Raji (cell line): ENCODE data around the gene CPEB4.

ENCODE experiments used
- POLR2A ChIP-seq: IDR thresholded peaks from 2 replicates; pipeline ENCODE4 v1.6.1; 2011; ENCODE audit warnings: low read depth, low read length, control low read depth; ENCODE audit not compliant: insufficient read depth

The CPEB4 gene

DNA sequence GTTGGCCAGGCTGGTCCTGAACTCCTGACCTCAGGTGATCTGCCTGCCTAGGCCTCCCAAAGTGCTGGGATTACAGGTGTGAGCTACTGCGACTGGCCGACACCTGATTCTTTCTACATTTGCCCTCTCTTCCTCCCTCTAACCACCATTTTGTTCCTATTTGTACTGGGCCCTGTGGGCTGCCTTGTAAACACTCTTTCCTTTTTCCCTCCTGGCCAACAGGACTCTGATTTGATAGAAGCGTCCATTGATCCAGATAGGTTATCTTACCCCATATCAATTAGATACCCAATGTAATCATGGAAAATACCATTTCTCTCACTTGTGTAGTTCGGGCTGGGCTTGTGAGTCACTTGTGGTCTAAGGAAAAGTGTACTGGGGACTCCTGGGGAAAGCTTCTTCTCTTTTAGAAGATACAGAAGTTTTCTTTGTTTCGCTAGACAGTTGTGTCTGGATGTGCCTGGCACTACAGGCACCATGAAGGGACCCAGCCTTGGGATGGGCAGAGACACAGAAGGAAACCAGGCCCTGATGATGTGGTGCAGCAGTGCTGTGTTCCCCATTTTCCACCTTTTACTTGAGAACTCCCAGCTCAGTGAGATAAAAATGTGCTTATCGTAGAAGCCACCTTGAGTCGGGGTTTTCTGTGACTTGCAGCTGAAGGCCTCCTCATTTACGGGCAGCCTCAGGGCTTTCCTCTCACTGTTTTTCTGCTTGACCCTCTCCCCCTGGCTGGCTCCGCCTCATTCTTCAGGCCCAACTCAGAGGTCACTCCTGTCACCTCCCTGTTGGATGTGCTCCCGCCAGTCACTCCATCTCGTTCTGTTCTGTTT is 32.8 kb upstream of the CPEB4 start:
- TF ChIP-seq POLR2A: no peak

DNA sequence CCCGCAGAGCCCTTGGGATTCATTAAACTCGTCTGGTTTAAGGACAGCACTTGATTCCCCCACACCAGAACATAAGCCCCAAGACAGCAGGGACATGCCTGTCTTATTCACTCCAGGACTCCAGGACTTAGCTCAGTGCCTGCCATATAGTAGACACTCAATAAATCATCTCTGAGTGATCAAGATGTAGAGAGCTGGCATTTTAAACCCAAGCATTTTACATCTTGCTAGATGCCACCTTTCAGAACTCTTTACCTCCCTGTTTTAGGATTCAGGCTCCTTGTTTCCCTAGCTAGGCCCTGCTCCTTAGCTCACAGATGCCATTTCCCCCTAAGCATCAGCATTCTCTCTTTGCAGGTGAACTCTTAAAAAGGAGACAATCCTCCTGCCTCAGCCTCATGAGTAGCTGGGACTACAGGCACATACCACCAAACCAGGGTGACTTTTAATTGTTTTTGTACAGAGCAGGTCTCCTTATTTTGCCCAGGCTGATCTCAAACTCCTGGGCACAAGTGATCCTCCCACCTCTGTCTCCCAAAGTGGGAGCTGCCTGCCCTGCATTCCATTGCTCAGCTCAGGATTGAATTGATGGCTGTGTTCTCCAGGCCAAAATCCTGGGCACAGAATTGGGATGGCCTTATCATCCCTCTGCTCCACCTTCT is 32.0 kb upstream of the CPEB4 start:
- no peak for TF ChIP-seq POLR2A

- no peak for TF ChIP-seq POLR2A
Observed at GRCh38 chr5:173857234-173857633, 30.9 kb upstream of the CPEB4 start.

GRCh38 chr5:173858021-173858669 is 30.0 kb upstream of the CPEB4 start:
- TF ChIP-seq POLR2A: no peak

- no peak for TF ChIP-seq POLR2A
Observed at GRCh38 chr5:173858670-173859407, 29.3 kb upstream of the CPEB4 start.

DNA sequence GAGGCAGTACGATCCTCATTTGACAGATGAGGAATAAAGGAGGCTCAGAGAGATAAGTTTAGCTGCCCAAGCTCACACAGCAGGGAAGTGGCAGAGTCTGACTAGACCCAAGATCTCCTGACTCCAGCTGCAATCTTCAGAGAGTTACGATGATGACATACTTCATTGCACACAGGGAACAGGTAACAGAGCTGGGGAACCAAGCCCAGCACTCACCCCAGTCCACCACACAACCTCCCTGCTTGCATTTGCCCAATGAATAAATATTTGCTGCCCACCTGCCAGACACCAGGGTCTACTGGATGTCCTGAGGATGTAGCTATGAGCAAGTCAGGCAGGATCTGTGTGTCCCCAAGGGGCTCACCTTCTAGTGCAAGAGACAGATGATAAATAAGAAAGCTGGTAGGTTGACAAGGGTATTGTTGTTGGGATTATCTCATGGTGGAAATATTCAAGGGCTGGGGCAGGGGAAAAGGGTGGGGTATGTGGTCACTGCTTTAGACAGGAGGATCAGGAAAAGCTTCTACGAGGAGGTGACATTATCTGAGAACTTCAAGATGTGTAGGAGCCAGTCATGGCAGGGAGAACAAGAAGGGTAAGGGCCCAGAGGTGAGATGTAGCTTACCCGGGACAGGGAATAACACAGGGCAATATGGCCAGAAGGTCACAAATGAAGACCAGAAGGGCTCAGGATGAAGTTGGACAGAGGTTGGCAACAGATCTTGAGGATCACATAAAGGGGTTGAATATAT is 28.6 kb upstream of the CPEB4 start:
- no peak for TF ChIP-seq POLR2A

DNA sequence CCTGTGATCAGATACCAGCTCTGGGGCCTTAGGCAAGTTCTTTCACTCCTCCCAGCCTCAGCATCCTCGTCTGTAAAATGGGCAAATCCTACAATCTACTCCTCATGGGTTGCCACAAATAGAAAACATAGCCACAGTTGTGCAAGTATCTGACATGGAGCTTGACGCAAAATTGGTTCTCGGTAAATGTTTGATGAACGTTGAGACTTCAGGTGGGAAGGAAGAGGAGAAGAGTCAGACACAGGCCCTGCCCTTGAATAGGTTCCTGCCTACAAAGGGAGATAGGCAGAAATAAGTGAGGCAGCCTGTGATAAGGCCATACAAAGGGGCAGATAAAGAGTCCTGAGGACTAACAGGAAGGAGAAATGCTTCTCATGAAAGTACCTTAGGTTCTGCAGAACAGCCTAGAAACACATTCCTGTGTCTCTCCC is 26.1 kb upstream of the CPEB4 start:
- TF ChIP-seq POLR2A: no peak

- TF ChIP-seq POLR2A: no peak
Observed at GRCh38 chr5:173863359-173863758, 24.8 kb upstream of the CPEB4 start.

DNA sequence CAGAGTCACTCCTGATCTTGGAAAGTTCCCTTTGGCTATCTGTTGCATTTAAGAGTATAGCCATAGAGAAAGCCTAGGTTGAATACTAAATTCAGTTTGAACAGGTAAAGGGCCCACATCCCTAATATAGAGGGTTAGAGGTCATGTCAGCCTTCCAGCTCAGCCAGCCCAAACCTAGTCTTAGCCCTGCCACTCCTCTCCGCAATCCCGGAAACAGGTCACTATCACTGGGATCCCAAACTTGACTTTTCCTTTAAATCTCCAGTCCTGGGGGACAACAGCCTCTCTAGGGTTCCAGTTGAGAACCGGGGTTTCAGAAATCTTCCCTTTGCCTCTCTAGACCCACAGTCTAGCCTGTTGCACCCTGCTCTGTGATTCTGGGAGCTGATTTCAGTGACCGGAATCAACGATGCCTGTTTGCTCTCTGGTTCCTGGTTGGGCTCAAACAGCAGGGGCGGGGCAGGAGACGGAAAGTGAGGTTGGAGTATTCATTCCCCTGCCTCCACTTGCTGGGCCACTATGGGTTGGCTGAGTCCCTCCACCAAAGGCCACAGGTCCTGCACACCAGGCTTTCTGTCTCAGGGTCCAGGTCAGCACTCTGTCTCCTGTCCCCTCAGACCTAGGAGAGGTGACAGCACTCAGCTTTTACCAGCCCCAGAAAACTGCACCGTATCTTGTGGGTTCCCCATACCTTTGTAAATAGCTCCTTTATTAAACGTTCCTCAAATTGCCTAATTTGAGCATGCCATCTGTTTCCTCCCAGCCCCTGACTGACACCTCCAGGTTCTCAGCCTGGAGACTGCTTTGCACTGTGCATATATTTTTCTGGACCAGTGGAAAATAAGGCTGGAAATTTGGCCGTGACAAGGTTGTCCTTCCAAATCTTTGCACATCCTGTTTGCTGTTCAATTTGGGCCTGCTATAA is 23.8 kb upstream of the CPEB4 start:
- TF ChIP-seq POLR2A: no peak

- no peak for TF ChIP-seq POLR2A
Observed at GRCh38 chr5:173866243-173866857, 21.8 kb upstream of the CPEB4 start.

- TF ChIP-seq POLR2A: no peak
Observed at GRCh38 chr5:173866858-173867679, 21.1 kb upstream of the CPEB4 start.
